K562 (cell line): Measurements from ENCODE around the gene USP48. TPM values are rescaled to one million over a fixed set of nuclear protein-coding genes. Genes with fewer than 3 reads are reported as not detected.

Source experiments
- ATAC-seq: fragments of 200-7000 bp; cut with Tn5 transposase; 3 replicates; pipeline ENCODE4 v1.9.1; 2020; ENCODE audit warnings: moderate library complexity
- BruUV-seq: library from RNA; stranded (reverse); fragments of 400-500 nt; replicated peaks from 2 replicates; lab custom pipeline; 2021; lab: Mats Ljungman, UMichigan
- CTCF ChIA-PET: fragments of 300-600 bp; formaldehyde crosslinking; extraction: SDS; loops from one replicate; lab custom pipeline; 2021; ENCODE audit warnings: low intra/inter-chr PET ratio; lab: Yijun Ruan, JAX
- POLR2A ChIA-PET: fragments of 300-600, 350-650 bp; sonication (Branson Sonifier 250); formaldehyde crosslinking; extraction: SDS; loops from one replicate; lab custom pipeline; 2021; ENCODE audit warnings: antibody characterized with exemption, inconsistent platforms; lab: Yijun Ruan, JAX
- DNase-seq, 4 experiments: peaks; one replicate each; pipeline versions ENCODE4 v3.0.0 to v3.0.0-alpha.2; 2011 to 2018; ENCODE audit warnings: low spot score in 3 of 4, mixed read lengths in 3 of 4; ENCODE audit errors: extremely low read depth in 1 of 4
- FAIRE-seq: peaks from 2 replicates; lab custom pipeline; 2011; peaks lifted over from hg19 to GRCh38; lab: Jason Lieb, UNC
- H2AFZ ChIP-seq: 2 replicates; pipeline ENCODE4 v1.6.0; 2011; ENCODE audit warnings: low read depth, low read length, control low read depth, inconsistent platforms
- H3K27ac ChIP-seq: fragments of 200-600 bp; 3 replicates; pipeline ENCODE4 v1.8.0; 2011; ENCODE audit warnings: low read depth, mild to moderate bottlenecking, control low read depth, inconsistent platforms, low read length, moderate library complexity, mixed read lengths; ENCODE audit errors: extremely low read depth
- H3K27me3 ChIP-seq, 2 experiments: fragments of 300-600 bp in 1 of 2; 2 replicates in 1 of 2; 3 replicates in 1 of 2; pipeline versions ENCODE4 v1.6.0 to v1.8.0; 2011; ENCODE audit warnings: inconsistent platforms in 2 of 2, low read length in 2 of 2, mild to moderate bottlenecking in 1 of 2, mixed read lengths in 1 of 2, moderate library complexity in 1 of 2; ENCODE audit not compliant: control insufficient read depth in 2 of 2, insufficient read depth in 2 of 2
- H3K36me3 ChIP-seq: fragments of 300-600 bp; 3 replicates; pipeline ENCODE4 v1.8.0; 2011; ENCODE audit warnings: mild to moderate bottlenecking, low read length, inconsistent platforms; ENCODE audit not compliant: control insufficient read depth, insufficient read depth
- H3K4me1 ChIP-seq, 2 experiments: fragments of 200-600 bp in 1 of 2; replicated peaks in 1 of 2; 2 replicates in 1 of 2; 3 replicates in 1 of 2; pipeline versions ENCODE4 v1.5.1 to v1.8.0; 2011; ENCODE audit warnings: inconsistent platforms in 2 of 2, low read length in 2 of 2, mild to moderate bottlenecking in 1 of 2, mixed read lengths in 1 of 2, moderate library complexity in 1 of 2; ENCODE audit not compliant: control insufficient read depth in 2 of 2, insufficient read depth in 2 of 2
- H3K4me2 ChIP-seq: 2 replicates; pipeline ENCODE4 v1.6.1; 2011; ENCODE audit warnings: low read length, control low read depth, inconsistent platforms, mixed read lengths; ENCODE audit not compliant: insufficient read depth
- H3K4me3 ChIP-seq: fragments of 200-600 bp; sonication (generic), shearing (Covaris generic); 2 replicates; pipeline ENCODE4 v1.5.1; 2016; ENCODE audit warnings: control low read depth, inconsistent platforms
- H3K79me2 ChIP-seq: fragments of 200-600 bp; 3 replicates; pipeline ENCODE4 v1.8.0; 2011; ENCODE audit warnings: low read length, inconsistent platforms; ENCODE audit not compliant: control insufficient read depth, insufficient read depth
- H3K9ac ChIP-seq, 2 experiments: 2 replicates each; pipeline versions ENCODE4 v1.6.0 to v1.6.1; 2011; ENCODE audit warnings: low read depth in 2 of 2, low read length in 2 of 2, control low read depth in 1 of 2, inconsistent platforms in 1 of 2, mild to moderate bottlenecking in 1 of 2, mixed read lengths in 1 of 2; ENCODE audit not compliant: insufficient read depth in 1 of 2
- H3K9me1 ChIP-seq: one replicate; pipeline ENCODE4 v1.6.0; 2011; ENCODE audit warnings: inconsistent platforms, mild to moderate bottlenecking, low read length, moderate library complexity; ENCODE audit not compliant: control insufficient read depth, insufficient read depth
- H3K9me3 ChIP-seq: replicated peaks from 2 replicates; pipeline ENCODE4 v1.5.1; 2011; ENCODE audit warnings: low read depth, low read length, inconsistent platforms; ENCODE audit not compliant: control insufficient read depth, insufficient read depth
- H4K20me1 ChIP-seq: replicated peaks from 2 replicates; pipeline ENCODE4 v1.6.1; 2011; ENCODE audit warnings: low read length, inconsistent platforms, mixed read lengths; ENCODE audit not compliant: control insufficient read depth, insufficient read depth
- NFIC ChIP-seq: fragments of 450-650 bp; IDR thresholded peaks from 2 replicates; pipeline ENCODE4 v1.6.1; 2017; ENCODE audit warnings: mild to moderate bottlenecking, inconsistent platforms
- PTBP1 ChIP-seq: fragments of 200-400 bp; formaldehyde crosslinking; IDR thresholded peaks from 2 replicates; pipeline ENCODE4 v1.6.1; 2017; ENCODE audit warnings: low read depth, low read length
- SMAD2 ChIP-seq: fragments of 150-350 bp; IDR thresholded peaks from 2 replicates; pipeline ENCODE4 v1.6.1; 2014; ENCODE audit warnings: low read depth, mild to moderate bottlenecking, low read length
- ZBTB40 ChIP-seq, 2 experiments: fragments of 450-650 bp in 1 of 2; sonication (generic) in 1 of 2; formaldehyde crosslinking in 1 of 2; IDR thresholded peaks; 2 replicates each; pipeline versions ENCODE4 v1.7.1 to v1.9.0; 2016 to 2022; ENCODE audit warnings: inconsistent platforms in 1 of 2, mild to moderate bottlenecking in 1 of 2, missing genetic modification reagents in 1 of 2
- ZEB2 ChIP-seq: fragments of 450-650 bp; IDR thresholded peaks from 2 replicates; pipeline ENCODE4 v1.6.1; 2016
- ZKSCAN1 ChIP-seq: fragments of 150-350 bp; IDR thresholded peaks from 2 replicates; pipeline ENCODE4 v1.6.1; 2016; ENCODE audit warnings: low read depth, low read length
- ZNF398 ChIP-seq: fragments of 250-450 bp; sonication (Bioruptor Pico); IDR thresholded peaks from 2 replicates; pipeline ENCODE4 v1.8.0; 2021; ENCODE audit warnings: moderate library complexity, mild to moderate bottlenecking, inconsistent platforms
- WGBS: fragments of 100-300 bp; shearing (Covaris generic); methylation state at CpG from one replicate; pipeline ENCODE4 v1.1.6; 2016; ENCODE audit warnings: low coverage, mixed read lengths; ENCODE audit not compliant: insufficient coverage; ENCODE audit errors: missing lambda C conversion rate; 5-methylcytosine and 5-hydroxymethylcytosine counted together
- in situ Hi-C: fragments of 300-500 bp; cut with MboI; formaldehyde crosslinking; loops from 4 replicates; pipeline ENCODE4 v1.15.0; 2018; ENCODE audit warnings: inconsistent platforms, mixed read lengths
- intact Hi-C: fragments of 100-400 bp; cut with micrococcal nuclease; formaldehyde crosslinking; loops from 2 replicates; pipeline ENCODE4 v1.14.2; 2022
- polyA plus RNA-seq, 8 experiments: library from polyadenylated mRNA; depleted of rRNA in 4 of 8; stranded (reverse) in 5 of 8; unstranded in 3 of 8; fragments of >200 nt; fragmentation: Nextera tagmentation in 2 of 8; fragmentation: Illumina TruSeq in 1 of 8; extraction: Ambion mirVana in 2 of 8; extraction: Trizol in 1 of 8; gene quantifications; 2 replicates each; pipeline versions ENCODE4 v1.2.1 to v1.2.3, GENCODE V29; 2011 to 2014; ENCODE audit warnings: inconsistent platforms in 1 of 8, missing spikeins in 1 of 8
- total RNA-seq, 7 experiments: library from RNA; depleted of rRNA in 6 of 7; stranded (reverse); fragments of >200 nt in 6 of 7; fragmentation: Illumina TruSeq in 2 of 7; extraction: Trizol in 2 of 7; gene quantifications; 2 replicates each; pipeline versions ENCODE4 v1.2.1 to v1.2.3, GENCODE V29; 2011 to 2021; ENCODE audit warnings: low replicate concordance in 1 of 7
- TF ChIP-seq, protein P1 (sequence below): fragments of 450-650 bp; IDR thresholded peaks from 2 replicates; pipeline ENCODE4 v1.7.1; 2018; ENCODE audit warnings: mild to moderate bottlenecking, low read depth; ENCODE audit not compliant: partially characterized antibody

The USP48 gene
- total and polyA plus RNA-seq, 9 of the 15 experiments (the other 6 are each of a cell fraction or from before 2014, with no cell fraction given) = 23.3 to 123 (median 106) TPM

DNA sequence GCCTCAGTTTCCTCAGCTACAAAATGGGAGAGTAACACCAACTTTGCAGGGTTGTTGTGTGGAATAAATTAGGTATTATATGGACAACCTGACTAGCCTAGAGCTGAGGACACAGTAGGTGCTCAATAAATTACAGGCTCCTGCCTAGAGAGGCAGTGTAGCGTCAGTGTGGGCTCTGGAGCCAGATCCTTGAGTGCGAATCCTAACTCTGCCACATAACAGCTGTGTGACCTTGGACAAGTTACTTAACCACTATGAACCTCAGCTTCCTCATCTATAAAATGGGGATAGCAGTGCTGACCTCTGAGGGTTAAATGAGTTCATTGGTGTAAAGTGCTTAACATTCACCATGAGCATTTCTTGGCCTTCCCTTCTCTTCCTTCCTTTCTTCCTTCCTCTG lies 146.9 kb downstream of the USP48 start:
- H3K79me2 ChIP-seq = peaks cover 12% of the 10 kb centered on the region; the same call in 2 of the 3 replicates
- ChIA-PET POLR2A (interaction anchor here (1.3 kb wide), 1 partner anchor 13 kb away, joined by 8 read pairs; no protein-coding TSS in a partner anchor), CTCF (no interaction called here)
- H3K9me1 ChIP-seq = no peaks in the 10 kb centered on the region
- DNase-seq (no peak), ATAC-seq (no peak), FAIRE-seq (no peak)
- intact Hi-C loops (no loop called here), in situ Hi-C loops (no loop called here)
- H3K4me3 ChIP-seq = no peak overlapping the region
- H3K4me1 ChIP-seq = peaks cover 72 to 73% of the 10 kb centered on the region in 2 experiments
- H3K9me3 ChIP-seq = no peaks in the 10 kb centered on the region
- H3K27ac ChIP-seq = no peak overlapping the region
- H4K20me1 ChIP-seq = no peaks in the 10 kb centered on the region
- H3K9ac ChIP-seq = no peak overlapping the region
- no peak overlapping the region for H3K4me2 ChIP-seq
- BruUV-seq = no TSS peak
- H2AFZ ChIP-seq = no peak overlapping the region
- peaks cover 11% of the 10 kb centered on the region; the same call in 1 of the 3 replicates for H3K36me3 ChIP-seq
- H3K27me3 ChIP-seq = no peaks in the 10 kb centered on the region
- WGBS = 100% methylated on average over 2 of the region's 2 CpGs
- peak; percentile 32; the same call in 1 of the 2 replicates for TF ChIP-seq ZKSCAN1
- no peak for TF ChIP-seq ZBTB40 (IDR thresholded peaks at IDR 0.05)
- 0 out of 2 replicates have a peak, but pooled peaks have one; percentile 11 for TF ChIP-seq ZBTB40 (CRISPR knock-in tag; IDR thresholded peaks at IDR 0.05)
- no peak for TF ChIP-seq ZEB2
- TF ChIP-seq PTBP1 = 0 out of 2 replicates have a peak, but pooled peaks have one; percentile 43
- 0 out of 2 replicates have a peak, but pooled peaks have one; percentile 7 for TF ChIP-seq NFIC
- no peak for TF ChIP-seq ZNF398 (CRISPR knock-in tag)
- TF ChIP-seq SMAD2 = no peak
- TF ChIP-seq, protein P1, sequence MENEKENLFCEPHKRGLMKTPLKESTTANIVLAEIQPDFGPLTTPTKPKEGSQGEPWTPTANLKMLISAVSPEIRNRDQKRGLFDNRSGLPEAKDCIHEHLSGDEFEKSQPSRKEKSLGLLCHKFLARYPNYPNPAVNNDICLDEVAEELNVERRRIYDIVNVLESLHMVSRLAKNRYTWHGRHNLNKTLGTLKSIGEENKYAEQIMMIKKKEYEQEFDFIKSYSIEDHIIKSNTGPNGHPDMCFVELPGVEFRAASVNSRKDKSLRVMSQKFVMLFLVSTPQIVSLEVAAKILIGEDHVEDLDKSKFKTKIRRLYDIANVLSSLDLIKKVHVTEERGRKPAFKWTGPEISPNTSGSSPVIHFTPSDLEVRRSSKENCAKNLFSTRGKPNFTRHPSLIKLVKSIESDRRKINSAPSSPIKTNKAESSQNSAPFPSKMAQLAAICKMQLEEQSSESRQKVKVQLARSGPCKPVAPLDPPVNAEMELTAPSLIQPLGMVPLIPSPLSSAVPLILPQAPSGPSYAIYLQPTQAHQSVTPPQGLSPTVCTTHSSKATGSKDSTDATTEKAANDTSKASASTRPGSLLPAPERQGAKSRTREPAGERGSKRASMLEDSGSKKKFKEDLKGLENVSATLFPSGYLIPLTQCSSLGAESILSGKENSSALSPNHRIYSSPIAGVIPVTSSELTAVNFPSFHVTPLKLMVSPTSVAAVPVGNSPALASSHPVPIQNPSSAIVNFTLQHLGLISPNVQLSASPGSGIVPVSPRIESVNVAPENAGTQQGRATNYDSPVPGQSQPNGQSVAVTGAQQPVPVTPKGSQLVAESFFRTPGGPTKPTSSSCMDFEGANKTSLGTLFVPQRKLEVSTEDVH = no peak
